Measurements from ENCODE around the gene WSB1. TPM values are rescaled to one million over a fixed set of nuclear protein-coding genes. Genes with fewer than 3 reads are reported as not detected.
A peak's percentile ranks its signal among the peaks of the same experiment; 100 is the strongest.

Gene WSB1
- total and polyA plus RNA-seq, 8 donors, result 41.3 to 84.3 (median 53.6) TPM

DNA sequence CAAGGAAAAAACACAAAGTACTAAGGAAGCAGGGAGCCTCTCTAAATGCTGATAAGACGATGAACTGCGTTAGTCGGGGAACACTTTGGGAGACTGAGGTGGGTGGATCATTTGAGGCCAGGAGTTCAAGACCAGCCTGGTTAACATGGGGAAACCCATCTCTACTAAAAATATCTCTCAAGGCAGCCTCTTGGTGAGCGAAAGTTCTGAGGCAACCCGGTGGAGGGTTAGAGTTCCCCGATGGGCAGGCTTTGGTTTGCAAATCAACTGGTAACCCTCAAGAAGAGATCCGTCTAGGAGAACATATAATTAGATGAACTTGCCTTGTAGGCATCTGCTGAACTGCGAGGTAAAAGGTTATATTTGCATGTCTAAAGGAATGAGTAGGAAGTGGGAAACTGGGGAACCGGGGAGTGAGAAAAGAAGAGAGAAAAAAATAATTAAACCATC is 44.6 kb downstream of the WSB1 start:
- Histone ChIP-seq H3K4me3 (no peak overlapping the region), H3K27me3 (no peaks in the 10 kb centered on the region), H3K27ac (no peak overlapping the region), H3K9me3 (no peaks in the 10 kb centered on the region), H3K4me1 (peaks cover 0 to 4% (median 2%) of the 10 kb centered on the region in 3 donors), H3K36me3 (no peaks in the 10 kb centered on the region)
- ATAC-seq (no peak), FAIRE-seq (no peak), DNase-seq (no peak)
- TF ChIP-seq, protein P1, sequence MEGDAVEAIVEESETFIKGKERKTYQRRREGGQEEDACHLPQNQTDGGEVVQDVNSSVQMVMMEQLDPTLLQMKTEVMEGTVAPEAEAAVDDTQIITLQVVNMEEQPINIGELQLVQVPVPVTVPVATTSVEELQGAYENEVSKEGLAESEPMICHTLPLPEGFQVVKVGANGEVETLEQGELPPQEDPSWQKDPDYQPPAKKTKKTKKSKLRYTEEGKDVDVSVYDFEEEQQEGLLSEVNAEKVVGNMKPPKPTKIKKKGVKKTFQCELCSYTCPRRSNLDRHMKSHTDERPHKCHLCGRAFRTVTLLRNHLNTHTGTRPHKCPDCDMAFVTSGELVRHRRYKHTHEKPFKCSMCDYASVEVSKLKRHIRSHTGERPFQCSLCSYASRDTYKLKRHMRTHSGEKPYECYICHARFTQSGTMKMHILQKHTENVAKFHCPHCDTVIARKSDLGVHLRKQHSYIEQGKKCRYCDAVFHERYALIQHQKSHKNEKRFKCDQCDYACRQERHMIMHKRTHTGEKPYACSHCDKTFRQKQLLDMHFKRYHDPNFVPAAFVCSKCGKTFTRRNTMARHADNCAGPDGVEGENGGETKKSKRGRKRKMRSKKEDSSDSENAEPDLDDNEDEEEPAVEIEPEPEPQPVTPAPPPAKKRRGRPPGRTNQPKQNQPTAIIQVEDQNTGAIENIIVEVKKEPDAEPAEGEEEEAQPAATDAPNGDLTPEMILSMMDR (IDR thresholded peaks at IDR 0.05), result no peak
- intact Hi-C loops (cut with DNase I), result no loop called here
- WGBS, 2 donors, result 75 to 77% methylated on average over 9 of the region's 9 CpGs

DNA sequence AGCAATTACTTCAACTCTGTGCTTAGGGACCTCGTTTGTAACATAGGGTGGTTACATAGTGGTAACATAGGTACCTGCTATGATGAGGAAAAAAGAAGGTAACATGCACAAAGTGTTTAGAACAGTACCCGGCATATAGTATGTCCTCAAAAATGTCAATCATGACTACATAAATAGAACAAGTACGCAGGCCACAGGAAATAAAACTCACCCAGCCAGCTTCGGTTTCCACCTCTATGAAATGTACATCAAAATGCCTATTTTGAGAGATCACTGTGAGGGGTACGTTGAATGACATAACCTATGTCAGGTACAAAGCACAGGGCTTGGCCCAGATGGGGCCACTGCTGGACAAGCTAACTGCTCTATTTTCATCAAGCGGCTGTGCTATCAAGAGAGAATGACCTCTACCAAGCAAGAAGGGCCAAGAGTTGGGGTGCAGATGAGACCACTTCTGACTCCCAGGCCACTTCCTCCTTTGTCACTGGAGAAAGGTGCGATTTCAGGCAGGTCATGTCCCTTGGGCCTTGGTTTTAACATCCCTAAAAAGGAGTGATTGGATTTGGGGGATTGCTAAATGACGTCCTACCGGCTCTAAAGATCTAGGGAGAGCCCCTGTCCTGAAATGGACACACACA is 45.4 kb downstream of the WSB1 start:
- ATAC-seq (no peak), FAIRE-seq (no peak), DNase-seq (no peak)
- Histone ChIP-seq H3K27me3 (no peaks in the 10 kb centered on the region), H3K4me3 (no peak overlapping the region), H3K27ac (no peak overlapping the region), H3K9me3 (no peaks in the 10 kb centered on the region), H3K4me1 (no peaks in the 10 kb centered on the region), H3K36me3 (no peaks in the 10 kb centered on the region)
- intact Hi-C loops (cut with DNase I), result no loop called here
- TF ChIP-seq, protein P1 (IDR thresholded peaks at IDR 0.05), result no peak
- 85 to 89% methylated on average over 9 of the region's 9 CpGs for WGBS, 2 donors

DNA sequence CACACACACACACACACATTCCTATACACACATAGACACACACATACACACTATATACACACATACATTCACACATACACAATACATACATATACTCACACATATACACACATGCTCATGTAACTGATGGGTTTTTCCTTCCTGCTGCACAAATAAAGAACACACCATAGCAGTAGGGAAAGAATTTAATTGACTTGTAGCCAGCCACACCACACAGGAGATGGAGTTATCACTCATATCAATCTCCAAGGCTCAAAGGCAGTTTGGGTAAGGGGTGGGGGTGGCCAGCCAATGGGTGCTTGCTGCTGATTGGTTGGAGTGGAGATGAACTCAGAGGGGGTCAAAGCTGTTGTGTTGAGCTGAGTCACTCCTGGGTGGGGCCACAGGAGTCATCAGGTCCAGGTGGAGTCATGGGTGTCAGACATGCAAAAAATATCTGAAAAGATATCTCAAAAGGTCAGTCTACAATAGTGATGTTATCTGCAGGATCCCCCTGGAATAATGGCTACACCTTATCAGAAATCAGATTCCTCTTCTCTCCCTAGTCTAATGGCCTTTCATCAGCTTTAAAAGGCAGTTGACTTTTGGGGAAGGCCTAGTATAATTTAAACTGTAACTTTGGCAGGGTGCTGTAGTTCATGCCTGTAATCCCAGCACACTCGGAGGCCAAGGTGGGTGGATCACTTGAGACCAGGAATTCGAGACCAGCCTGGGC is 46.1 kb downstream of the WSB1 start:
- intact Hi-C loops (cut with DNase I), result no loop called here
- ATAC-seq (no peak), DNase-seq (no peak), FAIRE-seq (no peak)
- Histone ChIP-seq H3K4me1 (peaks cover 0 to 3% (median 0%) of the 10 kb centered on the region in 3 donors), H3K36me3 (no peaks in the 10 kb centered on the region), H3K9me3 (no peaks in the 10 kb centered on the region), H3K27ac (no peak overlapping the region), H3K27me3 (no peaks in the 10 kb centered on the region), H3K4me3 (no peak overlapping the region)
- TF ChIP-seq, protein P1 (IDR thresholded peaks at IDR 0.05), result no peak
- 88 to 91% methylated on average over 2 of the region's 2 CpGs for WGBS, 2 donors

DNA sequence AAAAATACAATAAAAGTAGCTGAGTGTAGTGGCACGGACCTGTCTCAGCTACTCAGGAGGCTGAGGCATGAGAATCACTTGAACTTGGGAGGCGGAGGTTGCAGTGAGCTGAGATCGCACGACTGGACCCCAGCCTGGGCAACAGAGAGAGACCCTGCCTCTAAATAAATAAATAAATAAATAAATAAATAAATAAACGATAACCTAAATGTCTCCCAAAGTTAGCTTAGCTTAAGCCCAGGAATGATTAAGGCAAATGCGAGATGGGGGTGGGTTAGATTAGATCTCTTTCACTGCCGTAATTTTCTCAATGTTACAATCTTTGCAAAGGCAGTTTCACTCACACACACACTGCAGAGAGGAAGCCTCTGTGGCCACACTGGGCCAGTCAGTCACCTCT is 46.7 kb downstream of the WSB1 start:
- DNase-seq (no peak), FAIRE-seq (no peak), ATAC-seq (no peak)
- intact Hi-C loops (cut with DNase I), result no loop called here
- Histone ChIP-seq H3K9me3 (no peaks in the 10 kb centered on the region), H3K36me3 (no peaks in the 10 kb centered on the region), H3K27ac (no peak overlapping the region), H3K4me3 (no peak overlapping the region), H3K4me1 (peaks cover 0 to 3% (median 0%) of the 10 kb centered on the region in 3 donors), H3K27me3 (no peaks in the 10 kb centered on the region)
- WGBS, 2 donors, result 90 to 93% methylated on average over 7 of the region's 7 CpGs
- TF ChIP-seq, protein P1 (IDR thresholded peaks at IDR 0.05), result no peak

DNA sequence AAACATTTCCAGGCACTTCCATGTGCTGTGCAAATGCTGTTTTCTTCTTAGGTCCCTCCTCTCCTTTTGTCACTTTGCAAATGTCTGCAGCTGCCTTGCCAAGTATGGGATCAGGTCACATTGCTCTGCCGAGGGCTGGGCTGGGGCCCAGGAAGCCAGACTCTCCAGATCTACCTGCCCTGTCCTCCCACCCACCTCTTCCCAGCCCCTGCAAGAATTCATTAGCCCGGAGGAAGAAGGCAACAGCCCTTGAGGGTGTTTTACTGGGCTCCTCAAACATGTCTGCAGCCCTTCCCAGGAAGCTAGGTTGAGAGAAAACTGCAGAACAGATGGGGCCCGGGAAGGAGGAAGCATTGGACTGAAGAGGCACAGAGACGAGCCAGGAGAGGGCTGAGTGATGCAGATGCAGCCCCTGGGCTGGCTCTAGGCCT is 47.1 kb downstream of the WSB1 start:
- no peak overlapping the region for H3K27ac ChIP-seq
- intact Hi-C loops (cut with DNase I), result no loop called here
- peaks cover 0 to 3% (median 0%) of the 10 kb centered on the region in 3 donors for H3K4me1 ChIP-seq
- WGBS, 2 donors, result 43 to 49% methylated on average over 4 of the region's 4 CpGs
- TF ChIP-seq, protein P1 (IDR thresholded peaks at IDR 0.05), result no peak
- peak in 1 of 4 donors; percentile 5 for ATAC-seq
- DNase-seq, result no peak
- no peaks in the 10 kb centered on the region for H3K36me3 ChIP-seq
- no peaks in the 10 kb centered on the region for H3K9me3 ChIP-seq
- no peaks in the 10 kb centered on the region for H3K27me3 ChIP-seq
- FAIRE-seq, result no peak
- H3K4me3 ChIP-seq, result no peak overlapping the region
